OCI-LY3 (cell line): ENCODE measurements around the gene CIAO1.

Experiments
- H2AFZ ChIP-seq: fragments of 200-600, 300-600 bp; shearing (Covaris generic); 2 replicates; pipeline ENCODE4 v1.6.0; 2014; ENCODE audit warnings: antibody characterized with exemption, low read depth, low read length
- H3K27ac ChIP-seq: fragments of 200-600, 300-600 bp; sonication (generic); 2 replicates; pipeline ENCODE4 v1.5.1; 2014; ENCODE audit warnings: mild to moderate bottlenecking, low read length, moderate library complexity, mixed read lengths
- H3K27me3 ChIP-seq: fragments of 200-600, 300-600 bp; sonication (generic); 2 replicates; pipeline ENCODE4 v1.6.1; 2014; ENCODE audit warnings: low read depth, low read length, mixed read lengths
- H3K36me3 ChIP-seq: fragments of 200-600, 300-600 bp; sonication (generic); replicated peaks from 2 replicates; pipeline ENCODE3; 2014; ENCODE audit warnings: low read depth, low read length, mixed read lengths
- H3K4me1 ChIP-seq: fragments of 300-600, 200-600 bp; sonication (generic); 2 replicates; pipeline ENCODE4 v1.6.1; 2014; ENCODE audit warnings: low read length, mixed read lengths
- H3K4me2 ChIP-seq: fragments of 200-600, 300-600 bp; sonication (generic); 2 replicates; pipeline ENCODE4 v1.6.1; 2014; ENCODE audit warnings: low read length, mixed read lengths
- H3K4me3 ChIP-seq: fragments of 300-600, 200-600 bp; sonication (generic); 2 replicates; pipeline ENCODE4 v1.5.1; 2014; ENCODE audit warnings: antibody characterized with exemption, mild to moderate bottlenecking, low read length, moderate library complexity
- H3K79me2 ChIP-seq: fragments of 300-600, 200-600 bp; shearing (Covaris generic); 2 replicates; pipeline ENCODE4 v1.6.1; 2014; ENCODE audit warnings: mild to moderate bottlenecking, low read length, mixed read lengths
- H3K9ac ChIP-seq: fragments of 300-600, 200-600 bp; shearing (Covaris generic); 2 replicates; pipeline ENCODE4 v1.6.0; 2014; ENCODE audit warnings: mild to moderate bottlenecking, low read length, moderate library complexity
- H3K9me3 ChIP-seq: fragments of 200-600, 300-600 bp; shearing (Covaris generic); 2 replicates; pipeline ENCODE4 v1.6.1; 2014; ENCODE audit warnings: low read length, mixed read lengths; ENCODE audit not compliant: insufficient read depth
- H4K20me1 ChIP-seq: fragments of 200-600, 300-600 bp; sonication (generic); 2 replicates; pipeline ENCODE4 v1.6.1; 2016; ENCODE audit warnings: low read length, mixed read lengths; ENCODE audit not compliant: insufficient read depth
- EZH2phosphoT487 ChIP-seq: fragments of 200-600 bp; shearing (Covaris generic); IDR thresholded peaks from 2 replicates; pipeline ENCODE4 v1.6.1; 2018; ENCODE audit warnings: antibody characterized with exemption, mixed run types, low read depth
- TF ChIP-seq, protein P1 (sequence below): fragments of 200-600, 300-600 bp; sonication (generic); IDR thresholded peaks from 2 replicates; pipeline ENCODE4 v1.5.1; 2014; ENCODE audit warnings: antibody characterized with exemption, low read length, low read depth

CIAO1 gene

DNA sequence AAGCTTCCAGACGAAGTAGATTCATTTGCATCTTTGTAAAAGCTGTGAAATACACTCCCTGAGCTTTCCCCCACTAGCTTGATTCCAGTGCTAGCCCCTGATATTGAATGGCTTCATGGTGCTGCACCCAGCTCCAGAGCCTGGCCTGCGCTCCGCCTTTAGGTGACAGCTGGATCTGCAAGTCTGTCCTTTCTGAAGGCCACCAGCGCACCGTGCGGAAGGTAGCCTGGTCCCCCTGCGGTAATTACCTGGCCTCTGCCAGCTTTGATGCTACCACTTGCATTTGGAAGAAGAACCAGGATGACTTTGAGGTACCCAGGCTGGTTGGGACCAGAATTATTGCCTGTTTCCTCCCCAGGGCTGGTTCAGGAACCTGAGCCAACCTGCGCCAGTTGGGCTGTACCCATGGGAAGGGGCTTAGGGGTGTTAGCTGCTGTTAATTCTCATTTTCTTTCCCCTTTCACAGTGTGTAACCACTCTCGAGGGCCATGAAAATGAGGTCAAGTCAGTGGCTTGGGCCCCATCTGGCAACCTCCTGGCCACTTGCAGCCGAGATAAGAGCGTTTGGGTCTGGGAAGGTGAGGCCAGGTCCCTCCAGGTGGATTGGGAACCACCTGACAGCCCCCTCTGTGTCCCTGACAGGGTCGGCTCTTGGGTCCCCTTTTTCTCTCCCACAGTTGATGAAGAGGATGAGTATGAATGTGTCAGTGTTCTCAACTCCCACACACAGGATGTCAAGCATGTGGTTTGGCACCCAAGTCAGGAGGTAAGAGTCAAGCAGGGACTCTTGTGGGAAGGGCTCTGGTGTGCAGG, 1.3 kb downstream of the CIAO1 start:
- no peaks in the 10 kb centered on the region for H3K27me3 ChIP-seq
- peaks cover 39% of the 10 kb centered on the region for H3K36me3 ChIP-seq
- no peak for TF ChIP-seq EZH2phosphoT487
- H3K27ac ChIP-seq: no peak overlapping the region
- H2AFZ ChIP-seq: no peak overlapping the region
- H3K4me3 ChIP-seq: peak overlapping the region; percentile 96
- H4K20me1 ChIP-seq: peaks cover 12% of the 10 kb centered on the region
- H3K9me3 ChIP-seq: no peaks in the 10 kb centered on the region
- H3K4me2 ChIP-seq: peak overlapping the region; percentile 79
- H3K9ac ChIP-seq: peak overlapping the region; percentile 92
- H3K79me2 ChIP-seq: peaks cover 43% of the 10 kb centered on the region
- H3K4me1 ChIP-seq: peaks cover 14% of the 10 kb centered on the region

DNA sequence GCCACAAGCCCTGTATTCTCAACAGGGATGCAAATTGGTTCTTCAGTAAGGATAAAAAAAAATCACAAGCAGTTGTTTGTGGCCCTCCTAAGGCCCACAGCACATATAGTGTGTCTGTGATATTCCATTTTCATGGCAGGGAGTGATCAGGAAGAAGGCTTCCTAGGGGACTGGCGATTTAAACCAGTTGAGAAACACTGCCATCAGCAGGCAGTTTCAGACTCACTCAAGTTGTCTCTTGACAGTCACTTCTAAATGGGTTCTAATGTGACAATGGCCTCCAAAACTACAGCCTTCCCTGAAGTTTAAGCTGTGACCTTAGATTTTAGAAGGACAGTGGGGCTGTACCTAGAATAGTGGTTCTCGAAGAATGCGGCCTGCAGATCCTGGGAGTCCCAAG, 6.0 kb downstream of the CIAO1 start:
- no peaks in the 10 kb centered on the region for H3K9me3 ChIP-seq
- no peak overlapping the region for H3K4me3 ChIP-seq
- H3K27ac ChIP-seq: no peak overlapping the region
- H3K4me1 ChIP-seq: peaks cover 4% of the 10 kb centered on the region
- H4K20me1 ChIP-seq: peaks cover 2% of the 10 kb centered on the region; the same call in 1 of the 2 replicates
- H3K79me2 ChIP-seq: peaks cover 9% of the 10 kb centered on the region
- peaks cover 50% of the 10 kb centered on the region for H3K36me3 ChIP-seq
- H3K27me3 ChIP-seq: no peaks in the 10 kb centered on the region
- no peak overlapping the region for H2AFZ ChIP-seq
- H3K9ac ChIP-seq: no peak overlapping the region
- TF ChIP-seq EZH2phosphoT487: no peak
- TF ChIP-seq, protein P1, sequence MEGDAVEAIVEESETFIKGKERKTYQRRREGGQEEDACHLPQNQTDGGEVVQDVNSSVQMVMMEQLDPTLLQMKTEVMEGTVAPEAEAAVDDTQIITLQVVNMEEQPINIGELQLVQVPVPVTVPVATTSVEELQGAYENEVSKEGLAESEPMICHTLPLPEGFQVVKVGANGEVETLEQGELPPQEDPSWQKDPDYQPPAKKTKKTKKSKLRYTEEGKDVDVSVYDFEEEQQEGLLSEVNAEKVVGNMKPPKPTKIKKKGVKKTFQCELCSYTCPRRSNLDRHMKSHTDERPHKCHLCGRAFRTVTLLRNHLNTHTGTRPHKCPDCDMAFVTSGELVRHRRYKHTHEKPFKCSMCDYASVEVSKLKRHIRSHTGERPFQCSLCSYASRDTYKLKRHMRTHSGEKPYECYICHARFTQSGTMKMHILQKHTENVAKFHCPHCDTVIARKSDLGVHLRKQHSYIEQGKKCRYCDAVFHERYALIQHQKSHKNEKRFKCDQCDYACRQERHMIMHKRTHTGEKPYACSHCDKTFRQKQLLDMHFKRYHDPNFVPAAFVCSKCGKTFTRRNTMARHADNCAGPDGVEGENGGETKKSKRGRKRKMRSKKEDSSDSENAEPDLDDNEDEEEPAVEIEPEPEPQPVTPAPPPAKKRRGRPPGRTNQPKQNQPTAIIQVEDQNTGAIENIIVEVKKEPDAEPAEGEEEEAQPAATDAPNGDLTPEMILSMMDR: peak; percentile 23
- no peak overlapping the region for H3K4me2 ChIP-seq

DNA sequence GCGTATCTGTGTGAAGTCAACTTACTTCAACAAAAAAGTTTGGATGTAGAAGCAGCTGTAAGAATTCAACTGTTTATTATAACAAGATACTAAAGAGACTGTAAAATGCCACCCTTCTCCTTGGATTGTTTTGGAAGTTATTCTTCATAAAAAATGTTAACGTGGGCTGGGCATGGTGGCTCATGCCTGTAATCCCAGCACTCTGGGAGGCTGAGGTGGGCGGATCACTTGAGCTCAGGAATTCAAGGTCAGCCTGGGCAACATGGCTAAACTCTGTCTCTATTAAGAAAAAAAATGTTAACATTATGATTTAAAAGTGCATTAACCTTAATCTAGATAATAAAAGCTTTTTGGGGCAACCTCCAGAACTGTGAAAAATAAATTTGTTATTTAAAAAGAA, 7.7 kb downstream of the CIAO1 start:
- no peaks in the 10 kb centered on the region for H3K4me1 ChIP-seq
- H3K4me2 ChIP-seq: no peak overlapping the region
- H3K4me3 ChIP-seq: no peak overlapping the region
- H4K20me1 ChIP-seq: peaks cover 2% of the 10 kb centered on the region; the same call in 1 of the 2 replicates
- H3K79me2 ChIP-seq: no peaks in the 10 kb centered on the region
- H3K27me3 ChIP-seq: no peaks in the 10 kb centered on the region
- peaks cover 60% of the 10 kb centered on the region for H3K36me3 ChIP-seq
- no peak overlapping the region for H3K27ac ChIP-seq
- H3K9ac ChIP-seq: no peak overlapping the region
- no peak overlapping the region for H2AFZ ChIP-seq
- TF ChIP-seq, protein P1: no peak
- TF ChIP-seq EZH2phosphoT487: no peak
- H3K9me3 ChIP-seq: no peaks in the 10 kb centered on the region

DNA sequence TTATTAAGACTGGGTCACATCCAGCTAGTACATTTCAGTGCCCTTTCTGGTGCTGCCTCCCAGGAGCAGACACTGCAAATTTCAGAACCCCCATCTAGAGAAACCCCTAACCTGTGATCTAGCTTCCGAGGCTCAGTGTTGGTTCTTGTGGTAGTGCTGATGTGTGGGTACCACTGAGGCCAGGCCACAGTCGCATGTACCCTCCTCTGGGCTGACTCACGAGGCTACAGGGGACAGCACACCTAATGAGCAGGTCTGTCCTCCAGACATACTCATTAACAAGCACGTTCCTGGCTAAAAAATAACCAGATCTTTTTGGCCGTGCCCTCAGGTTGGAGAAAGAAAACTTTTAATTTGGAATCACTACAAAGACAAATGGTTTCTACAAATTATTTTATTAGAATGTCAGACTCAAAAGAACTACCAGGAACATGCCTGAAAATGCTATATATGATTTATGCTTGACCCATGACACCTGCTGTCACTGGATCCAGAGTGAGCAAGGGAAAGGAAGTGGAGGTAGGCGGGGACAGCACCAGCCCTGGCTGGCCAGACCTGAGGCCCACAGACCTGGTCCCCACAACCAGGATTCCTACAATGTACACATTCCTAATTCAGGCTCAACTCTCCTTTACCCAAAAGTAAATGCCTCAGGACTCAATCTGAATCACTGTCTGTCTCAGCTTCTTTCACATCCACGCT, 8.5 kb downstream of the CIAO1 start:
- Histone ChIP-seq H3K79me2 (no peaks in the 10 kb centered on the region), H4K20me1 (peaks cover 2% of the 10 kb centered on the region; the same call in 1 of the 2 replicates), H3K27ac (no peak overlapping the region), H3K4me1 (no peaks in the 10 kb centered on the region), H3K9me3 (no peaks in the 10 kb centered on the region), H3K9ac (no peak overlapping the region), H2AFZ (no peak overlapping the region), H3K4me2 (no peak overlapping the region), H3K27me3 (no peaks in the 10 kb centered on the region), H3K4me3 (no peak overlapping the region), H3K36me3 (peaks cover 60% of the 10 kb centered on the region)
- no peak for TF ChIP-seq EZH2phosphoT487
- TF ChIP-seq, protein P1: no peak
